ENCODE results near the gene PLA2G3. TPM values are rescaled to one million over a fixed set of nuclear protein-coding genes. Genes with fewer than 3 reads are reported as not detected.

The PLA2G3 gene
- total and polyA plus RNA-seq, 5 donors = not detected

DNA sequence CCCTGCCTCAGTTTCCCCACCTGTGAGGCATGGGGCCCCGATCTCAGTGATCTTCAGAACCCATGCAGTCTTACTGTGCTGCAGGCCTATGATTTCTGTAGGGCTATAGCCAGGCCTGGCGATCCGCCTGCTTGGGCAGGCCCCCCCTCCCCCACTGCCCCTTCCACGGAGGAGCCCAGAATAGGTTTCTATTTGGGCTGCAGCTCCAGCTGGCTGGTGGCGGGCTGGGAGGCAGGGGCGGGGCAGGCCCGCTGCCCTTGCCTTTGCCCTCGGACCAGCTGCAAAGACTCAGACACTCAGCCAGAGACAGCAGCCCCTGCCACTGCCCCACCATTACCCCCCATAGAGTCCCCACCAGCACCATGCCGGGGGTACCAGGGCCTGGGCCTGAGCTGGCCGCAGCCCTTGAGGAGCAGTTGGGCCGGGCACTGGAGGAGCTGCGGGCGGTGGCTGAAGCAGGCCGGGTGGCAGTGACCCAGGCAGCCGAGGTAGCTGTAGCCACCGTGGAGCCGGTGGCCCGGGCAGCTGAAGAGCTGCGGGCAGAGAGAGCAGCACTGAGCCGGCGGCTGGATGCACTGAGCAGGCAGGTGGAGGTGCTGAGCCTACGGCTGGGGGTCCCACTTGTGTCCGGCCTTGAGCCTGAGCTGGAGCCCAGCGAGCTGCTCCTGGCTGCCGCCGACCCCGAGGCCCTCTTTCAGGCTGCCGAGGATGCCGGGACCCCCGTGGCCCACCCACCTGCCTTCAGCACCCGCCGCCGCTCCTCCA is 47.0 kb downstream of the PLA2G3 start:
- Histone ChIP-seq H3K4me1 (ENCODE audit: control insufficient read depth, insufficient read depth, low read length) (no peaks in the 10 kb centered on the region), H3K27me3 (ENCODE audit: control insufficient read depth, insufficient read depth) (no peaks in the 10 kb centered on the region), H3K27ac (ENCODE audit: low read length) (peak overlapping the region; percentile 93), H3K4me3 (ENCODE audit: low read length) (peak overlapping the region; percentile 34), H3K9me3 (ENCODE audit: control insufficient read depth, low read length) (no peaks in the 10 kb centered on the region)
- intact Hi-C loops (cut with DNase I) = loop anchor here in 2 of 4 donors (5.0 kb wide), 1 partner anchor 54 kb away; no protein-coding TSS in a partner anchor
- ATAC-seq (peak; percentile 60 to 71), DNase-seq (peak; percentile 67 to 90 (median 88))
- WGBS = 68% methylated on average over 33 of the region's 33 CpGs

DNA sequence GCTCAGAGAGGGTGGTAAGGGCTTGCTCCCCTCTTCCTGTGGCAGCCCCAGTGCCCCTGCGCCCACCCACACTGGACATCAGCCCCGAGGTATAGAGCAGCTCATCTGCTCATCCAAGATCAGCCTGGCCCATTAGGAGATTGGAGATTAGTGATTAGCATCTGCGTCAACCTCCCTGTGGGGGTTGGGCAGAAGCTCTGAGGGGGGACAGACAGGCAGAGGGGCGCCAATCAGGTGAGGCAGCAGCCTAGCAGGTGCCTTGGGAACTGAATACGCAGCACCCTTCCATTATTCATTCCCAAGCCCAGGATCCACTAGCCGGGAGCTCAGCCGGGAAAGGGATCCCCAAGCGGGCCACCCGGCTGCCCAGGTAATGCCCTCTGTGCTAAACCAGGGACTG is 48.1 kb downstream of the PLA2G3 start:
- Histone ChIP-seq H3K27ac (ENCODE audit: low read length) (no peak overlapping the region), H3K4me1 (ENCODE audit: control insufficient read depth, insufficient read depth, low read length) (no peaks in the 10 kb centered on the region), H3K9me3 (ENCODE audit: control insufficient read depth, low read length) (no peaks in the 10 kb centered on the region), H3K27me3 (ENCODE audit: control insufficient read depth, insufficient read depth) (no peaks in the 10 kb centered on the region), H3K4me3 (ENCODE audit: low read length) (no peak overlapping the region)
- no peak for ATAC-seq
- intact Hi-C loops (cut with DNase I) = loop anchor here in 2 of 4 donors (5.0 kb wide), 1 partner anchor 55 kb away; no protein-coding TSS in a partner anchor
- 96% methylated on average over 9 of the region's 9 CpGs for WGBS
- peak in 2 of 3 donors; percentile 31 to 40 for DNase-seq

DNA sequence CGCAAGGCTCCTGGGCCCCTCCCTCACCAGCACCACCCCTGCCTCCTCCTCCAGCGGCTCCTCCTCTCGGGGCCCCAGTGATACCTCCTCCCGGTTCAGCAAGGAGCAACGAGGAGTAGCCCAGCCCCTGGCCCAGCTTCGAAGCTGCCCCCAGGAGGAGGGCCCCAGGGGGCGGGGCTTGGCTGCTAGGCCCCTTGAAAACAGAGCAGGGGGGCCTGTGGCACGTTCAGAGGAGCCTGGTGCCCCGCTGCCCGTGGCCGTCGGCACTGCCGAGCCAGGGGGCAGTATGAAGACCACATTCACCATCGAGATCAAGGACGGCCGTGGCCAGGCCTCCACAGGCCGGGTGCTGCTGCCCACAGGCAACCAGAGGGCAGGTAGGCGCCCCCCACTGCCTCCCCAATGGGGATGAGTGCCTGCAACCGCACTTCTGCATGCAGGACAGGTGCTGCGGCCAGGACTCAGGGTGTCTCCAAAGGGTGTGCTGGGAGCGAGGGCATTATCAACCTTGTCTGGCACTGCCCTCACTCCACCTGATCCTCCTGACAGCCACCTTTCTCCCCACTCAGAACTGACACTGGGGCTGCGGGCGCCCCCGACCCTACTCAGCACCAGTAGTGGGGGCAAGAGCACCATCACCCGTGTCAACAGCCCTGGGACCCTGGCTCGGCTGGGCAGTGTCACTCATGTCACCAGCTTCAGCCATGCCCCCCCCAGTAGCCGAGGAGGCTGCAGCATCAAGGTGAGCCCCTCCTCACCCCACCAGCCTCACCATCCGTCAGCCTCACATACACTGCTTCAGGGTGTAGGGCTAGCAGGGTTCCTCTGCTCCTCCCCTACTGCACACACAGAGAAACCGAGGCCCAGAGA is 49.0 kb downstream of the PLA2G3 start:
- H3K9me3 ChIP-seq (ENCODE audit: control insufficient read depth, low read length) = no peaks in the 10 kb centered on the region
- no peak overlapping the region for H3K27ac ChIP-seq (ENCODE audit: low read length)
- DNase-seq (peak; percentile 22 to 78 (median 55)), ATAC-seq (no peak)
- no peak overlapping the region for H3K4me3 ChIP-seq (ENCODE audit: low read length)
- intact Hi-C loops (cut with DNase I) = loop anchor here in 2 of 4 donors (5.0 kb wide), 1 partner anchor 56 kb away; no protein-coding TSS in a partner anchor
- no peaks in the 10 kb centered on the region for H3K27me3 ChIP-seq (ENCODE audit: control insufficient read depth, insufficient read depth)
- H3K4me1 ChIP-seq (ENCODE audit: control insufficient read depth, insufficient read depth, low read length) = no peaks in the 10 kb centered on the region
- 77% methylated on average over 29 of the region's 29 CpGs for WGBS

DNA sequence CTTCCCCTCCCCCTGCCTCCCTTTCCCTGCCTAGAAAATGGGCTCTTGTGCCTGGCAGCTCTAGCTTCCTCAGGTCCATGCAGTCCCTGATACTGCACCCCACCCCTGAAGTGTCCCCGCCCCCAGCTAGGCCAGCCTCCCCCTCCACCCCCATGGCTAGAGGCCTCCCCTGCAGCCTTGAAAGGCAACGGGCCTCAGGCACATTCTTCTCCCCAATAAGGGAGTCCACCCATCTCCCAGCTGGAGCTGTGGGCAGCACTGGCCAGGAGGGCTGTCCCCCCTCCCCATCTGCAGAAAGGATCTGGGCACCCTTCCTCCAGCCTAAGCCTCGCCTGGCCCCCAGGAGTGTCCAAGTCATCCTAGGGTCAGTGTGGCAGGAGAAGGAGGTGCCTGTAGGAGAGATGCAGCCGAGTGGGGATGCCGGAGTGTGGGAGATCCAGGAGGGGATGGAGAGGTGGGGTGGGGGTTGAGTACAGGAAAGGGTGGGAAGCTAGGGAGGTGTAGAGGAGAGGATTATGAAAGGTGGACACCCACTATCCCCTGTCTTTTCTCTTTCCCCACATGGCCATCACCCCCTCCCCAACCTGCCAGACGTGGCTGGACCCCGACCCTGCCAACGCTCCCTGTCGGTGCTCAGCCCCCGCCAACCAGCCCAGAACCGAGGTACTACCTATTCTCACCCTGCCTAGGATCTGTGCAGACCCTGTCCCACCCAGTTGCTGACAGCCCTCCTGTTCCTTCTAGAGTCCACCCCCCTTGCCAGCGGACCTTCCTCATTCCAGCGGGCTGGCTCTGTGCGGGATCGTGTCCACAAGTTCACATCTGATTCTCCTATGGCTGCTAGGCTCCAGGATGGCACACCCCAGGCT is 49.9 kb downstream of the PLA2G3 start:
- no peaks in the 10 kb centered on the region for H3K4me1 ChIP-seq (ENCODE audit: control insufficient read depth, insufficient read depth, low read length)
- H3K27me3 ChIP-seq (ENCODE audit: control insufficient read depth, insufficient read depth) = no peaks in the 10 kb centered on the region
- ATAC-seq = peak in 1 of 2 donors; percentile 2
- H3K4me3 ChIP-seq (ENCODE audit: low read length) = no peak overlapping the region
- WGBS = 79% methylated on average over 15 of the region's 15 CpGs
- no peak overlapping the region for H3K27ac ChIP-seq (ENCODE audit: low read length)
- DNase-seq = peak in 1 of 3 donors; percentile 47
- intact Hi-C loops (cut with DNase I) = loop anchor here in 2 of 4 donors (5.0 kb wide), 1 partner anchor 57 kb away; no protein-coding TSS in a partner anchor
- H3K9me3 ChIP-seq (ENCODE audit: control insufficient read depth, low read length) = no peaks in the 10 kb centered on the region

DNA sequence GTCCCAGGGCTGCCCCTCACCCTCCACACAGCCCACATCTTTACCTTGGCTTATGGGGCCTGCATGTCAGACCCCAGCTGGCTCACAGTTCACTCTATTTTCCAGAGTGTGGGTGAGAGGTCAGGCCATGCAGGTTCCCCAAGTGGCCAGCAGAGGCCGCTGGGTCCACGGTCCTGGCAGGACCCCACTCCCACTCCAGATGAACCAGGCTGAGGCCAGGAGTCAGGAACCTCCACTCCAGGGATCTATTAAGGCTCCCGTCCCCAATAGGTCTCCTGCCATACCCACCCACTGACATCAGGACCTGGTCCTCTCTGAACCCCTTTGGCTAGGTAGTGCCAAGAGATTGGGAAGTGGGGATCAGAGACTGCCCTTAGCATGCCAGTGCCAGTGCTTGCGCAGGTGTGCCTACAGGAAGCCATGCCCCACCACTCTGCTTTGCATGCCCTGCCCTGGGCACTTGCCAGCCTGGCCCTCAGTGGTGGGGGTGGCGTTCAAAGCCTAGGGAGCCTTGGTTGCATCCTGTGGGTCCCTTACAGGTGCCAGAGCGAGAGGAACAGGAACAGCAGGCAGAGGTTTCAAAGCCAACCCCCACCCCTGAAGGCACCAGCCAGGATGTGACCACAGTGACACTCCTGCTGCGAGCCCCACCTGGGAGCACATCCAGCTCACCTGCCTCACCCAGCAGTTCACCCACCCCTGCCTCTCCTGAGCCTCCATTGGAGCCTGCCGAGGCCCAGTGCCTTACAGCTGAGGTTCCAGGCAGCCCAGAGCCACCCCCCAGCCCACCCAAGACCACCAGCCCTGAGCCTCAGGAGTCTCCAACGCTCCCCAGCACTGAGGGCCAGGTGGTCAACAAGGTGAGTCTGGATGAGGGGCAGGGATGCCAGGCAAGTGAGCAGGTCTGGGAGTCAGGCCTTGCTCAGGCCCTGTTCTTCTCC is 50.9 kb downstream of the PLA2G3 start:
- H3K4me1 ChIP-seq (ENCODE audit: control insufficient read depth, insufficient read depth, low read length) = no peaks in the 10 kb centered on the region
- peak; percentile 4 to 5 for ATAC-seq
- H3K4me3 ChIP-seq (ENCODE audit: low read length) = no peak overlapping the region

DNA sequence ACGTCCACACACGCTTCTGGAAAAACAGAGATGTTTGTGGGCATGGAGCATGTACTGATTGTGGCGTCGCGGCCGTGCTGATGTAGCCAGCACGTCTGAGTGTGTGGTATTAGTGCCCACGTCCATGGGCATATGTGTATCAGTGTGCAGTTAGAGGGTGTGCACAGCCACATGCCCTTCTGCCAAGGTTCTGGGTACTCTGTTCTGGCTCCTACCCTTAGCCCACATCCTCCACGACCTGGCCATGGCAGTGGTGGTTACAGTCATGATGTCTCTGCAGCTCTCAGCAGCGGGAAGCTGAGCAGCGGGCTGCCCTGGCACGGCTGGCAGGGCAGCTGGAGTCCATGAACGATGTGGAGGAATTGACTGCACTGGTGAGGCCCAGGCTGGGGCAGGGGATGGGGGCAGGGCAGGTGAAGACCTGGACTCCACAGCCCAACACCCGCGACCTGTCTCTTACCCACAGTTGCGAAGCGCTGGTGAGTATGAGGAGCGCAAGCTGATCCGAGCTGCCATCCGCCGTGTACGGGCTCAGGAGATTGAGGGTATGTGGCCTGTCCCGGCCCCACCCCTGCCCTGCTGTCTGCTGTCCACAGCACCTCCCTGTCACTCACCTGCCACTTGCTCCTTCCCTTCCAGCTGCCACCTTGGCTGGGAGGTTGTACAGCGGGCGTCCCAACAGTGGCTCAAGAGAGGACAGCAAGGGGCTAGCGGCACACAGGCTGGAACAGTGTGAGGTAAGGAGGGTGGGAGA is 51.9 kb downstream of the PLA2G3 start:
- H3K4me1 ChIP-seq (ENCODE audit: control insufficient read depth, insufficient read depth, low read length) = no peaks in the 10 kb centered on the region
- intact Hi-C loops (cut with DNase I) = loop anchor here in 2 of 4 donors (5.0 to 10.0 kb wide), 2 partner anchors 141 to 146 kb away; no protein-coding TSS in a partner anchor
- DNase-seq = peak in 2 of 3 donors; percentile 58 to 62

More for the DNA sequence above, 50.9 kb downstream of the PLA2G3 start:
- 69% methylated on average over 9 of the region's 9 CpGs for WGBS
- intact Hi-C loops (cut with DNase I) = loop anchor here in 3 of 4 donors (5.0 to 10.0 kb wide), 3 partner anchors 58 to 145 kb away; no protein-coding TSS in a partner anchor
- Histone ChIP-seq H3K27me3 (ENCODE audit: control insufficient read depth, insufficient read depth) (no peaks in the 10 kb centered on the region), H3K27ac (ENCODE audit: low read length) (peak overlapping the region; percentile 13), H3K9me3 (ENCODE audit: control insufficient read depth, low read length) (no peaks in the 10 kb centered on the region)
- DNase-seq = peak; percentile 42 to 84 (median 77)

DNA sequence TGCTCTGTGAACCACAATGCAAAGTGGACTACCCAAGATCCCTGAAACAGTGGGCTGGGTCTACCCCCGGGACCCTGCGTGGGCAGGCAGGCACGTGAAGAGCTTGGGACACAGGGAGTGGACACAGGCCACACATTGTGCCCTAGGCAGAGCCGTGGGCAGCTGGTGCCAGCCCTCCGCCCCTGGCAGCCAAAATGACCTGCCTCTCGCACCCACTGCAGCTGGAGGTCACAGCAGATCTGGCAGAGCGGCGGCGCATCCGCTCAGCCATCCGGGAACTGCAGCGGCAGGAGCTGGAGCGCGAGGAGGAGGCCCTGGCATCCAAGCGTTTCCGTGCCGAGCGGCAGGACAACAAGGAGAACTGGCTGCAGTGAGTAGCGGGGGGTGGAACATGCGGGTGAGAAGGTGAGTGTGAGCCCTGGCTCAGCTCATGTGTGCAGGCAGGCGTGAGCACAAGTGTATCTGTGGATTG is 52.5 kb downstream of the PLA2G3 start:
- peak in 2 of 3 donors; percentile 57 to 59 for DNase-seq
- ATAC-seq = no peak
- intact Hi-C loops (cut with DNase I) = loop anchor here in 2 of 4 donors (5.0 to 10.0 kb wide), 2 partner anchors 140 to 147 kb away; no protein-coding TSS in a partner anchor
- no peaks in the 10 kb centered on the region for H3K9me3 ChIP-seq (ENCODE audit: control insufficient read depth, low read length)
- WGBS = 81% methylated on average over 21 of the region's 21 CpGs
- H3K27ac ChIP-seq (ENCODE audit: low read length) = no peak overlapping the region
- no peaks in the 10 kb centered on the region for H3K27me3 ChIP-seq (ENCODE audit: control insufficient read depth, insufficient read depth)
- peaks cover 2% of the 10 kb centered on the region for H3K4me1 ChIP-seq (ENCODE audit: control insufficient read depth, insufficient read depth, low read length)
- H3K4me3 ChIP-seq (ENCODE audit: low read length) = no peak overlapping the region

More for the DNA sequence above, 51.9 kb downstream of the PLA2G3 start:
- Histone ChIP-seq H3K4me3 (ENCODE audit: low read length) (no peak overlapping the region), H3K9me3 (ENCODE audit: control insufficient read depth, low read length) (no peaks in the 10 kb centered on the region), H3K27me3 (ENCODE audit: control insufficient read depth, insufficient read depth) (no peaks in the 10 kb centered on the region), H3K27ac (ENCODE audit: low read length) (no peak overlapping the region)
- no peak for ATAC-seq
- WGBS = 86% methylated on average over 26 of the region's 26 CpGs

DNA sequence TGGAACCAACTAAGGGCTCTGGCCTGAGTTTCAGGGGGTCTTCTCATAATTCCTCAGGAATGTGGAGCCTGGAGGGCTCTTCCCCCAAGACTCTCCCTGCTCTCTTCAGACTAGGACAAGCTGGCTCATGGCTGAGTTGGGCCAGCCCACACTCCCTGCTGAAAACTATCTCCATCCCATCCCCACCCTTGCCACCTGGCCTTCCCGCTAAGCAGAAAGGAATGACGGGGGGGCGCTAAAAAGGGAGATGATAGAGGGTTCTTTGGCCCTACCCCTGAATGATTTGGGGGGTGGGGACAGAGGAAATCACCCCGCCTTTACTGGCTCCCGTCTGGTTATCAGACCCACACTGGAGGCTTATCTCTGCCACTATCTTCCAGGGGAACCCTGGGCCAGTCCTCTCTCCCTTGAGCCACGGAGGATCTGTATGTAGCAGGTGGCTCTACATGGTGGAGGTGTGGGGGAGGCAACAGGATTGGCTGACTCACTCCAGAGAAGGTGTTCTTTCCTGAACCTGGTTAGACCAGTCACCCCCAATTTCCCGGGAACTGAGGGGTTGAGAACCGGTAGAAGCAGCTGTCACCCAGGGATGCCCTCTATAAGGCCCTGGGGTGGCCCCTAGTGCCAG is 53.5 kb downstream of the PLA2G3 start:
- Histone ChIP-seq H3K27me3 (ENCODE audit: control insufficient read depth, insufficient read depth) (no peaks in the 10 kb centered on the region), H3K27ac (ENCODE audit: low read length) (peak overlapping the region; percentile 8), H3K4me1 (ENCODE audit: control insufficient read depth, insufficient read depth, low read length) (peaks cover 4% of the 10 kb centered on the region), H3K9me3 (ENCODE audit: control insufficient read depth, low read length) (no peaks in the 10 kb centered on the region), H3K4me3 (ENCODE audit: low read length) (no peak overlapping the region)
- whole genome bisulfite sequencing = 58% methylated on average over 8 of the region's 8 CpGs
- DNase-seq (peak in 1 of 3 donors; percentile 40), ATAC-seq (no peak)
- intact Hi-C loops (cut with DNase I) = loop anchor here in 2 of 4 donors (5.0 to 10.0 kb wide), 2 partner anchors 140 to 148 kb away; no protein-coding TSS in a partner anchor
